GM10266 (cell line): ENCODE measurements around the gene C17orf78.
A peak's percentile ranks its signal among the peaks of the same experiment; 100 is the strongest.
"Not testable (repeated sequence)": the region's sequence is repeated elsewhere in the genome, so short reads cannot be mapped to it uniquely, and the experiment has no call there.

ENCODE experiments used
- DNase-seq: peaks from one replicate; pipeline ENCODE4 v3.0.0; 2012; ENCODE audit errors: extremely low spot score
- TF ChIP-seq, protein P1 (sequence below): IDR thresholded peaks from 2 replicates; pipeline ENCODE4 v1.5.1; 2012; ENCODE audit warnings: mild to moderate bottlenecking, low read depth; ENCODE audit not compliant: control insufficient read depth, insufficient read depth; ENCODE audit errors: missing control alignments

C17orf78 gene

GRCh38 chr17:37389160-37389559 lies 13.4 kb downstream of the C17orf78 start:
- DNase-seq, result no peak
- TF ChIP-seq, protein P1, sequence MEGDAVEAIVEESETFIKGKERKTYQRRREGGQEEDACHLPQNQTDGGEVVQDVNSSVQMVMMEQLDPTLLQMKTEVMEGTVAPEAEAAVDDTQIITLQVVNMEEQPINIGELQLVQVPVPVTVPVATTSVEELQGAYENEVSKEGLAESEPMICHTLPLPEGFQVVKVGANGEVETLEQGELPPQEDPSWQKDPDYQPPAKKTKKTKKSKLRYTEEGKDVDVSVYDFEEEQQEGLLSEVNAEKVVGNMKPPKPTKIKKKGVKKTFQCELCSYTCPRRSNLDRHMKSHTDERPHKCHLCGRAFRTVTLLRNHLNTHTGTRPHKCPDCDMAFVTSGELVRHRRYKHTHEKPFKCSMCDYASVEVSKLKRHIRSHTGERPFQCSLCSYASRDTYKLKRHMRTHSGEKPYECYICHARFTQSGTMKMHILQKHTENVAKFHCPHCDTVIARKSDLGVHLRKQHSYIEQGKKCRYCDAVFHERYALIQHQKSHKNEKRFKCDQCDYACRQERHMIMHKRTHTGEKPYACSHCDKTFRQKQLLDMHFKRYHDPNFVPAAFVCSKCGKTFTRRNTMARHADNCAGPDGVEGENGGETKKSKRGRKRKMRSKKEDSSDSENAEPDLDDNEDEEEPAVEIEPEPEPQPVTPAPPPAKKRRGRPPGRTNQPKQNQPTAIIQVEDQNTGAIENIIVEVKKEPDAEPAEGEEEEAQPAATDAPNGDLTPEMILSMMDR, result no peak

DNA sequence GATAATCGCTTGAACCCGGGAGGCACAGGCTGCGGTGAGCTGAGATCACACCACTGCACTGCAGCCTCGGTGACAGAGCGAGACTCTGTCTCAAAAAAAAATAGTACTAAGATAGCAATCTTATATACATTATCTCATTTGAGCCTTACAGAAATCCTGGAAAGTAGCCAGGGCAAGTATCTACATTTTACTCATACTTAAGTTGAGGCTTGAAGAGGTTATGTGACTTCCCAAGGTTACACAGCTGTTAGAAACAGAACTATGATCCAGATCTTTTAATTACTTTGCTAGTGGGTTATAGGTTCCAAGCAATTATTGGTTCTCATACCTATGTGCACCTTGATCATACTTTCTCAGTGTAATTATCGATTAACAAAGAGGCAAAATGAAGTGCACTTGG lies 15.4 kb downstream of the C17orf78 start:
- TF ChIP-seq, protein P1, result no peak
- no peak for DNase-seq

DNA sequence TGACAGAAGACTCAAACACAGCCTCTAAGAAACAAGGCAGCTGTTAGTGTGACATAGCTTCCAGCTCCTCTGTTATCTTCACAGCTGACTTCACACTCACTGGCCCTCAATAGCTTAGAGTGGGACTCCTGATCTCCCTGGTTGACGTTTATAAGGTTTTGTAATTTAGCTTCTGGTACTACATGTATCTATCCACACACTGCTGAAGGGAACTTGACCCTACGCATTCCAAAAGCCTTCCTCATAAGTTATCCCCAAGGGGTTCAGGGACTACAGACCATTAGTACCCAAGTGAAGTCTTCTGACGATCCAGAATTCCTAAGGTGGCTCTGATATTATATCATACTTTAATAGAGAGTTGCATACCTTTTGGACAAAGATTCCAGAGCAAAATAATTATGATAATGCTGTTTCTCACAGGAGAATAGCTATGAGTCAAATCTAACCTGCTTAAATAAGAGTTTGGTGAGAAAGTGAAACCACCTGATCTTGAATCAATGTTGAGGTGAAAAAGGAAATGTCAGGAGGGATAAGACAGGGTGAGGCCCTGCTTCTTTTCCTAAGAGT lies 16.3 kb downstream of the C17orf78 start:
- TF ChIP-seq, protein P1, result no peak
- peak; percentile 34 for DNase-seq

DNA sequence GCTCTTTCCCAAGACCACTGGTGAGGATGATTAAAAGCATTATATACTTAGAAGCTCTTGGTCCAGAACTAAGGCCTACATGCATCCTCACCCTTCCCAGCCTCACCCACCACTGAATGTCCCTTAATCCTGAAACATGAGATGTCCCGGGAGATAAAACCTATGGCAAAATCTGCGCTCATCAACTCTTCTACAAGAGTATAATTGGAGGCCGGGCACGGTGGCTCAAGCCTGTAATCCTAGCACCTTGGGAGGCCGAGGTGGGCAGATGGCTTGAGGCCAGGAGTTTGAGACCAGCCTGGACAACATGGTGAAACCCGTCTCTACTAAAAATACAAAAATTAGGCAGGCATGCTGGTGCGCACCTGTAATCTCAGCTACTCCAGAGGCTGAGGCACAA lies 17.6 kb downstream of the C17orf78 start:
- DNase-seq, result no peak
- TF ChIP-seq, protein P1, result no peak

DNA sequence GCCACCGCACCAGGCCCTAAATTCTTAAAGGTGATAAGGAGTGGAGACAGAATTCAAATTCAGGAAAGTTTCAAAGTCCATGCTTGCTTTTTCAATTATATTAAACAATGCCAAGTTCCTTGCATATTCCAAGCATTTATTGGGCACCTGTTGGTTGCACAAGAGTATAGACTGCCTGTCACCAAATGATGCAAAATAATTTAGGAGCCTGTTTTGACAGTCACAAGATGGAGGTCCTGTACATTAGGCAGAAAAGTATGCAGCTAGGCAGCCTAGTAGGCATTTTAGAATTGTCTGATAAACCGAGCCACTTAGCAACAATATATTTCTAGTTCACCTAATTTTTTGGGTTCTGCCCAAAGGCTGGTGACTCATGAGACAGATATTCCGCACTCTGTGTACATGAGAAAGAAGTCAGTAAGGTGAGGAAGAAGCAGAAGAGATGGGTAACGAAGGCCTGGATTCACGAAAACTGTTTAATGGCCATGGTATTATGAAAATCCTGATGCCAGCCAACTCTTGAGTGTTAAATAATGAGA lies 23.5 kb downstream of the C17orf78 start:
- DNase-seq, result no peak
- TF ChIP-seq, protein P1, result no peak

- TF ChIP-seq, protein P1, result no peak
- DNase-seq, result no peak
Observed at GRCh38 chr17:37400505-37400904, 24.7 kb downstream of the C17orf78 start.

DNA sequence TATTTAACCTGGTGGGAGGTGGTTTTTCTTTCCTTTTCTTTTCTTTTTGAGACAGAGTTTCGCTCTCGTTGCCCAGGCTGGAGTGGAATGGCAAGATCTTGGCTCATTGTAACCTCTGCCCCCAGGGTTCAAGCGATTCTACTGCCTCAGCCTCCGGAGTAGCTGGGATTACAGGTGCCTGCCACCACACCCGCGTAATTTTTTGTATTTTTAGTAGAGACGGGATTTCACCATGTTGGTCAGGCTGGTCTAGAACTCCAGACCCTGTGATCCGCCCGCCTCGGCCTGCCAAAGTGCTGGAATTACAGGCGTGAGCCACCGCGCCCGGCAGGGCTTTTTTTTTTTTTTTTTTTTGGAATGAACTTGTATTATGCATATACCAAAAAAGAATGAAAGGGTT lies 29.7 kb downstream of the C17orf78 start:
- DNase-seq, result not testable (repeated sequence)

GRCh38 chr17:37405955-37406634 lies 30.3 kb downstream of the C17orf78 start:
- TF ChIP-seq, protein P1, result no peak
- DNase-seq, result peak; percentile 33
